ENCODE results near the gene ITGAE. TPM values are rescaled to one million over a fixed set of nuclear protein-coding genes. Genes with fewer than 3 reads are reported as not detected.

The ITGAE gene
- polyA plus RNA-seq, 3 donors = 66.6 to 102 (median 78.8) TPM

GRCh38 chr17:3836551-3836950, 35.6 kb upstream of the ITGAE start:
- peaks cover 41% of the 10 kb centered on the region for H3K4me1 Mint-ChIP-seq
- Histone ChIP-seq H3K27me3 (ENCODE audit: control insufficient read depth in 2 of 2, insufficient read depth in 2 of 2, low read length in 2 of 2) (no peaks in the 10 kb centered on the region), H3K36me3 (replicated peaks in 1 of 2; ENCODE audit: control insufficient read depth in 1 of 2, insufficient read depth in 2 of 2, low read length in 2 of 2) (peaks cover 17 to 68% of the 10 kb centered on the region in 2 donors), H3K4me2 (replicated peaks; ENCODE audit: extremely low read depth, low read length, poor library complexity, severe bottlenecking) (no peak overlapping the region), H3K27ac (ENCODE audit: low read depth in 1 of 2, low read length in 2 of 2) (no peak overlapping the region), H3K4me3 (replicated peaks in 1 of 3; ENCODE audit: low read depth in 2 of 3, low read length in 3 of 3) (no peak overlapping the region), H2AFZ (ENCODE audit: insufficient read depth, low read depth, low read length, poor library complexity, severe bottlenecking) (no peak overlapping the region), H3K9me3 (replicated peaks in 1 of 2; ENCODE audit: control insufficient read depth in 1 of 2, insufficient read depth in 1 of 2, low read length in 2 of 2) (no peaks in the 10 kb centered on the region), H3K9ac (ENCODE audit: insufficient read depth, low read length, poor library complexity, severe bottlenecking) (no peak overlapping the region), H3K79me2 (ENCODE audit: insufficient read depth, low read length) (peaks cover 61% of the 10 kb centered on the region), H3K4me1 (ENCODE audit: control insufficient read depth in 1 of 2, insufficient read depth in 2 of 2, low read length in 2 of 2) (peaks cover 18 to 29% of the 10 kb centered on the region in 2 donors), H4K20me1 (ENCODE audit: insufficient read depth, low read length) (peaks cover 55% of the 10 kb centered on the region)
- intact Hi-C loops (cut with micrococcal nuclease) = no loop called here
- peak overlapping the region in 1 of 7 donors; percentile 25 for H3K27ac Mint-ChIP-seq
- H3K36me3 Mint-ChIP-seq = peaks cover 59 to 76% of the 10 kb centered on the region in 2 donors
- TF ChIP-seq CTCF (IDR thresholded peaks at IDR 0.05) = no peak
- no peak for DNase-seq
- WGBS (ENCODE audit: insufficient coverage) = 100% methylated on average over 5 of the region's 10 CpGs
- peaks cover 0 to 1% (median 0%) of the 10 kb centered on the region in 3 donors for H3K27me3 Mint-ChIP-seq (ENCODE audit: low read depth in 3 of 3)
- peaks cover 0 to 3% (median 0%) of the 10 kb centered on the region in 7 donors for H3K9me3 Mint-ChIP-seq
- no peak overlapping the region for H3K4me3 Mint-ChIP-seq

DNA sequence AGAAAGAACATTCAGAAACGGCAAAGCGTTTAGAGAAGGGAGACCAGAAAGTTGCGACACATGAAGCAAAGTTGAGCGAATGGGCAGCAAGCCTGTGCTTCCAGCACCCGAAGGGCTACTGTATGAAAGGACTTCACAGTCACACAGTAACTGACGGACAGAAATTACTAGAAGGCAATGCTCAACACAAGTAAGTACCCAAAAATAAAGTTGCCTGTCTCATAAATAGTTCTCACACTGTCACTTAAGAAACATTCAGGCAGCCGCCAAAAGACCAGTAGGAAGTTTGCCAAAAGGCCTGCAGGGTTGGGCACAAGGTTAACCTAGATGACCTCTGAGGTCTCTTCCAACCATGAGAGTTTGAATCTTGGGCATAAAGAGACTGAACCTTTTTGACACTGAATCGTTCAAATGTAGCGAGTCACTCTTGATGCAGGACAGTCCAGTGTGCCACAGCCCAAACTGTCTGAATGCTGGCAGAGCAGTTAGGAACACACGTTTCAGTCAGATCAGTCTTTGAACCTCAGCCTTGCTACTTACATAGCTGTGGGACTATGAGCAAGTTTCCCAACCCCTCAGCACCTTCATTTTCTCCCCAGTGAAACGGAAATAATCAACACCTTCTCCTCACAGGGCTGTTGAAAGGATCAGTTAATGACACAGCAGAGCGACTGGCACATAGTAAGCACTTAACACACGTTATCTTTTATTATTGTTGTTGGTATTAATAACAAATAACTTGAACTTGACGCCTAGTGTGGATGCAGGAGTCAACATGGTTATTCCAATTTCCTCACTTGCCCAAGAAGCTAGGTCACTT, 34.6 kb upstream of the ITGAE start:
- Histone ChIP-seq H3K27me3 (ENCODE audit: control insufficient read depth in 2 of 2, insufficient read depth in 2 of 2, low read length in 2 of 2) (no peaks in the 10 kb centered on the region), H3K4me1 (ENCODE audit: control insufficient read depth in 1 of 2, insufficient read depth in 2 of 2, low read length in 2 of 2) (peaks cover 18 to 20% of the 10 kb centered on the region in 2 donors), H3K27ac (ENCODE audit: low read depth in 1 of 2, low read length in 2 of 2) (peak overlapping the region; percentile 23 to 68), H3K4me3 (replicated peaks in 1 of 3; ENCODE audit: low read depth in 2 of 3, low read length in 3 of 3) (no peak overlapping the region), H3K36me3 (replicated peaks in 1 of 2; ENCODE audit: control insufficient read depth in 1 of 2, insufficient read depth in 2 of 2, low read length in 2 of 2) (peaks cover 17 to 59% of the 10 kb centered on the region in 2 donors), H4K20me1 (ENCODE audit: insufficient read depth, low read length) (peaks cover 49% of the 10 kb centered on the region), H3K9me3 (replicated peaks in 1 of 2; ENCODE audit: control insufficient read depth in 1 of 2, insufficient read depth in 1 of 2, low read length in 2 of 2) (no peaks in the 10 kb centered on the region), H3K79me2 (ENCODE audit: insufficient read depth, low read length) (peaks cover 60% of the 10 kb centered on the region), H3K4me2 (replicated peaks; ENCODE audit: extremely low read depth, low read length, poor library complexity, severe bottlenecking) (no peak overlapping the region), H2AFZ (ENCODE audit: insufficient read depth, low read depth, low read length, poor library complexity, severe bottlenecking) (no peak overlapping the region), H3K9ac (ENCODE audit: insufficient read depth, low read length, poor library complexity, severe bottlenecking) (no peak overlapping the region)
- WGBS (ENCODE audit: insufficient coverage) = 28% methylated on average over 10 of the region's 14 CpGs
- H3K9me3 Mint-ChIP-seq = peaks cover 0 to 3% (median 0%) of the 10 kb centered on the region in 7 donors
- peaks cover 56 to 76% of the 10 kb centered on the region in 2 donors for H3K36me3 Mint-ChIP-seq
- no peaks in the 10 kb centered on the region for H3K27me3 Mint-ChIP-seq (ENCODE audit: low read depth in 3 of 3)
- H3K4me3 Mint-ChIP-seq = no peak overlapping the region
- H3K27ac Mint-ChIP-seq = peak overlapping the region; percentile 38 to 87 (median 79)
- peaks cover 33% of the 10 kb centered on the region for H3K4me1 Mint-ChIP-seq
- intact Hi-C loops (cut with micrococcal nuclease) = no loop called here
- no peak for TF ChIP-seq CTCF (IDR thresholded peaks at IDR 0.05)
- DNase-seq = no peak
